Inferior parietal cortex (tissue), 1 donor: Measurements from ENCODE around the gene ITPR1.

Experiments used
- DNase-seq: peaks from one replicate; pipeline ENCODE4 v3.0.0-alpha.2; 2016; ENCODE audit errors: extremely low spot score

ITPR1 gene

DNA sequence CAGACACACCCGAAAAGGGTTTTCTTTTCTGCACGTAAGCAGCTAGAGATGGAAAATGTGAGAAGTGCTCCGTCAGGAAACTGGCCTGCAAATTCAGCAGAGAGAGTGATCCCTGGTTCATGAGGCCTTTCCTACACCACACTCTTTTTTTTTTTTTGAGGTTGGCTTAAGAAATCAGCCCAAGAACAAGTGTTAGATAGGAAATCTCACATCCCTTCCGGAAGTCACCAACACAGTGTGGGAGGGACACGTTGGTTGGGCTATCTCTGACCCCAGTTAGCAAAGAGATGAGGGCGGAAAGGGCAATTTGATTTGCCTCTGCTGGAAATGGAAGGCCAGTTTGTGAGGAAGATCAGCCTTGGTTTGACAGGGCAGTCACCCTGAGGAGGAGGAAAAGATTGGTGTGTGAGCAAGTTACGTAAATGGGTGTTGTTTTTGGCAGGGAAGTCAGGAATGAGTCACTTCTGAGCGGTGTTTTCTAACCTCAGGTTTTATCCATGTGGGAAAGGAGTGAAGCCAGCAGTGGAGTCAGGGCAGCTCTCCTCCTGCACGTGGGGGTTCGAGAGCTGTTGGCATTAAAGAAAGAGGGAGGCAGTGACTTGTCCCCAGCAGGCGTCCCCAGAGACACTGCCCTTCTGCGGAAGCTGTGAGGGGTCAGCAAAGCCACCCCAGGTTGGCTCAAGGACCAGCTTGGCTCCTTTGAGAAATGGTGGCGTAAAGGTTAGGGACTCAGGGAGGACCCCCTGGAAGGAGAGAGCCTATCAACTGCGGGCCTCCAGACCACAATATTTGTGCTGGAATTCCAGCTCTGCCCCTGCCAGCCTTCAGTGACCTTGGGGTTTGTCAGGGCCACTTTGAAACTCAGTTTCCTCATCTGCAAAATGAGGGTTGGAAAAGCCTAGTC is 248.5 kb downstream of the ITPR1 start:
- peak; percentile 65 for DNase-seq

DNA sequence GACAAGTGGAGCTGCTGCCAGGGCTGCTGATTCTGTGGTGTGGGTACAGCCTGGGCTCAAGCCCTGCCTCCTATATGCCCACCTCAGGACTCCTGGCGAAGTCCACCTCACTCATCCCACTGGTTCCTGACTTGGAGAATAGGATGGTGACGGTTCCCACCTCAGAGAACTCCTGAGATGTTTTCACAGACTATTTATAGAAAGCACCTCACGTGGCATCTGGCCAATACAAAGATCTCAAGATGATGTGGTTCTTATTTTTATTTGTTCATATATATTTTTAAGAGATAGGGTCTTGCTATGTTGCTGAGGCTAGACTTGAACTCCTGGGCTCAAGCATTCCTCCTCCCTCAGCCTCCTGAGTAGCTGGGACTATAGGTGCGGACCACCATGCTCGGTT is 249.2 kb downstream of the ITPR1 start:
- DNase-seq, result no peak

DNA sequence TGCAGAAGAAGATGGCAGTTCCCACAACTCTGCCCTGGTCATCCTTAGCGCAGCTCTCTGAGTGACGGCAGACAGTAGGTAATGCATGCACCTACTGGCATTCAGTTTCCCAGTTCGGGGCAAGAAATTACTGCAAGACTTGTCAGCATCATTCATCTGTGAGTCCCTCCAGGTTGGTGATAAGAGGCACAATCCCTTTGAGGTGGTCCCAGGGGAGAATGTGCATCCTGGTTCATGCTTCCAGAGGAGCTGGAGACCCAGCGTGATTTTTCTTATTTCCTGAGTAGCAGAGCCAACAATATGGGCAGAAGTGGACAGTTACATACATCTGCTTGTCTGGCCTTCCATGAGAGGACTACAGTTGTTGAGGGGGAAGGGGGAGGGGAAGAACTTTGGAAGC is 250.2 kb downstream of the ITPR1 start:
- DNase-seq, result no peak

DNA sequence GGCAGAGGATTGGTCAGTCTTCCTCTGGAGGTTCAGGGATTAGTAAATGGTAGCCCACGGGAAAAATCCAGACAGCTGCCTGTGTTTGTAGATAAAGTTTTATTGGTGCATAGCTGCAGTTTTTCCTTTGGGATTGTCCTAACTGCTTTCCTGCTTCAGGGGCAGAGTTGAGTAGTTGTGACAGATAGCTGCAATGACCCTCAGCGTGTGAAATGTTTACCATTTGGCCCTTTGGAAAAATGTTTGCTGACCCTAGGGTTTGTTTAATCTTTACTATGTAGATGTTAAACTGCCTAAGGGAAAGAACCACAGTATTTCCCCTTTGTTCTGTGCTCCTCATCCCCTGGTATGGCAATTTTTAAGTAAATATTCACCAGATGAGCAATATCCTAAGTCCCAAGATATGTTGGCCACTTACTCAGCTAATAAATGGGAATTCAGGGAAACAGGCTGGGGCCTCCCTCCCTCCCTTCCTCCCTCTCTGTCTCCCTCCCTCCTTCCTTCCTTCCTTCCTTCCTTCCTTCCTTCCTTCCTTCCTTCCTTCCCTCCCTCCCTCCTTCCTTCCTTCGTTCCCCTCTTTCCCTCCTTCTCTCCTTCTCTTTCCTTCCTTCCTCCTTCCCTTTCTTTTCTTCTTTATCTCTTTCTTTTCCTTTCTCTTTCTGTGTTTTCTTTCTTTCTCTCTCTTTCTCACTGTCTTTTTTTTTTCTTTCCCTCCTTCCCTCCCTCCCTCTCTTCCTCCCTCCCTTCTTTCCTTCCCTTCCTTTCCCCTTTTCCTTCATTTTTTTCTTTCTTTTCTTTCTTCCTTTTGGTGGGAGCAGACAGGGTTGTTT is 251.5 kb downstream of the ITPR1 start:
- DNase-seq, result no peak

DNA sequence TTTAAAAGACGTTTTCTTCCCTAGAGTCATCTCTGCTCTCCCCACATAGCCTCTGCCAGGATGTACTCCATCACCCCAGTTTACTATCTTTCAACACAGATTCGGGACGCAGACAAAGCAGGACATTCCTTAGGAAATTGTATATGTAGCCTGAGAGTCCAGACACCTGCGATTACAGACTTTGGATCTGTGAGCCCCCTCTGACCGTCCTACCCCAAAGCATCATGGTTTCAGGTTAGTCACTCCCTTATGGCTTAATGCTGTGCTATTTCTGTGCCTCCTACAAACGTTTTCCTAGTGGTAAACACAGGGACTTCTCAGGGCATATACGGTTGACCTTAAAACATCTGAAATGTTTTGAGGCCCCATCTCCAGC is 252.1 kb downstream of the ITPR1 start:
- DNase-seq, result no peak

DNA sequence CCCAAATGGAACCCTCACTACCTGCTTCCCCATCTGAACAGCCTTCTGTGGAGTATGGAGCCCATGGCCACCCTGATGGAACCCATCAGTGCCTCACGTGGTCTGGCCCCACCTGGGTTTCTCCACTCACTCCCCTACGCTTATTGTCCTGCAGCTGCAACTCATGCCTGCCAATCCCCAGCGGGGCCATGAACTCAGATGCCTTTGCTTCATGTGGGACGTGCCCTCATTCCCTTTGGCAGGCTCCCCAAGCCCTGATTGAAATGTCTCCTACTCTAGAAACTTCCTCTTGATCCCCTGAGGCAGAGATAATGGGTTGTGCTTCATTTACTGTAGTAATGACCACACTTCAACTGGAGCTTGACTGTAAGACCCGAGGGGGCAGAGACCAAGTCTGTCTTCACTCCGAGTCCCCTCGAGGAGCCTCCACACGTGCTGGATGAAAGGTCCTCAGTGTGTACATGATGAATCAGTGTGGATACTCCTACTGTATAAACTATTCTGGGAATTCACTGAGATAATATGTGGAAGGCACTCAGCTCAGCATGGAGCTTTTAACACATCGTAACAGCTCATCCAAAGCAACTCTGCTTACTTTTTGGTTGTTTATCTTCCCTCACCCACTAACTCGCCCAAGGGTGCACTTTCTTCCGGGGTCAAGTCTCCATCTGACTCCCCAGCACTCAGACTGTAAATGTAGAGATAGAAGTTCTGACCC is 253.3 kb downstream of the ITPR1 start:
- DNase-seq, result no peak

DNA sequence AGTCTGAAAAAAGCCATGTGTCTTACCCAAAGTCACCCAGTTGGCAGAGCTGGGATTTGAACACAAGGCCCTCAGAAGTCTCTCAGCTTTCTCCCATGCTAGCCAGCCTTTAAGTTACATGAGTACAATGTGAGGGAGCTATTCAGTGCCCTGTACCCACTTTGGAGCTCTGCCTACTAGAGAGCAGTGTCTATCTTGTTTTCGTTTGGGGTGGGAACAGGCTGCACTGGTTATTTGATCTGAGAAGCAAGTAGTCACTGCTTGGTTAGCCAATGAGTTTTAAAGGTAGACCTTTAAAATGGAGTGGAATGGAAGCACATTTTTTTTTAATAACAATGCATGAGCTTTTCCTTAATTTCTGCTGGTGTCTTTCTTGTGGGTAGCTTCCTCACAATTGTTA is 255.0 kb downstream of the ITPR1 start:
- DNase-seq, result no peak

DNA sequence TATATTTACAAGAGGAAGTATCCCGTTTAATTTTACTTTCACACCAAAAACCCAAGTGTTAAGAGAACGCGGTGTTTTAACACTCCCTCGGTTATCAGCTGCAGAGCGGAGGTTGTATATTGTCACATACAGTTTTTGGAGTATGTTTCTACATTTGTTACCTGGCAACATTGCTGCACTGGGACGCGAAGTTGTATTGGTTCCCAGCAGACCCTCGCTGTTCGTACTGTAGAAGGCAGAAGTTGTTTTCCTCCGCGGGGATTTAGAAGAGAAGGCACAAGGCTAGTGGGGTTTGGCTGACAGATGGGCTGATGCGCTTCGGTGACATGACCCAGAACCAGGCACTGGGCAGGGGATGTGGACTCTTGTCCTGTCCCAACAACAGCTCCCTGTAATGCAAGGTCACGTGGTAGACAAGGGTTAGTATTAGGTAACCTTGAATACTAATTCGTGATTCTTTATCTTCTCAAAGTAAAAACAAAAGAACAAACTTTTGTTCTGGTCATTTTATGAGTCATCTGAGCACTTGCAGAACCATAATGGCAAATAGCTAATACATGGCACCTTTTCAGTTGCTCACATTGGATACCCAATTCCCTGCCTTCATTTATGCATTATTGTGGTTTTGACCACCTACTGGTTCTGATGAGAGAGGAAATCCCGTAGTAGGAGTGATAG is 255.7 kb downstream of the ITPR1 start:
- peak; percentile 61 for DNase-seq

DNA sequence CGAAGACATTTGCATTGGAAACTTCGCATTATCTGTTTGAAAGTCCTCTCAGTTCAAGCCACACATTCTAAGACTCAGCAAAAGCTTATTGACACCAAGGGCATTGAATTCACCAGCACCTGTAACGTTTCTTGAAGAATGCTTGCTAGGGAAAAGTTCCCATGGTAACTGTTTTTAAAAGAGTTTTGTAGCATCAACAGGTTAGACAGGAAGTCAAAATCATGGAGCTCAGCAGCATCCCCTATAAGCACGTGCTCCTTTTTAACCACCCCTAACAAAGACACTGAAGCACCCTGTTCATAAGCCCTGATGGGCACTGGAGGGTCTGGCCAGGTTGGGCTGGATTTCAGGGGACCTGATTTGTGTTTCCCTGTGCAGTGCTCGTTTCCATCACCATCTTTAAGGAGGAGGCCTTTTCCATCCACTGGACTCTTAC is 256.4 kb downstream of the ITPR1 start:
- no peak for DNase-seq

DNA sequence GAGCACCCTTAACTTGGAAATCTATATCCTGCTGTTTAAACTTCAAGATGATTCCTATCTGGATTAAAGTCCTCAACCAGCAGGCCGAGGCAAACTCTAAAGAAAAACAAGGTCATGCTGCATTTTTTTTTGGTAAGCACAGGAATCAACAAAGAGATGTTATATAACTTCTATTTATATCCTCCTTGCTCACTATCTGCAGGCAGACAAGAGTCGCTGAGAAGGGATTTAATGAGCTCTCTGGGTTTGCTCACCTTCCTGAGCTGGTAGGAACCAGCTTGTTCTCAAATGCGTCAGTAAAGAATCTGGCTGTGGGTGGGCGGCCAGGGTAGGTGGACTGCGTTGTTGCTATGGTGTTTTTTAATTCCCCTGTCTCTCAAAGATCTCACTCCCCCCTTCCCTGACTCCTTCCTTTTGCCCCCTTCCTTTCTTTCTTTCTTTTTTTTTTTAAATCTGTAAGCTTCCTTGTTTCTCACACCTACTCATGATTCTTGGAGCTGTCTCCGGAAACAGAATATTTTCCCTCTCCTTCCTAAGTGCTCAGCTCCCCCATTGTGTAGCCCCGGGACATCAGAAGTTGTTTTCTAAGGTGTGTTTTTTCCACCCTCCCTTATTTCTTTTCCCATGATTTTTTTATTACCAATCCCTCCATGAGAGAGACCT is 257.3 kb downstream of the ITPR1 start:
- DNase-seq, result peak; percentile 66

DNA sequence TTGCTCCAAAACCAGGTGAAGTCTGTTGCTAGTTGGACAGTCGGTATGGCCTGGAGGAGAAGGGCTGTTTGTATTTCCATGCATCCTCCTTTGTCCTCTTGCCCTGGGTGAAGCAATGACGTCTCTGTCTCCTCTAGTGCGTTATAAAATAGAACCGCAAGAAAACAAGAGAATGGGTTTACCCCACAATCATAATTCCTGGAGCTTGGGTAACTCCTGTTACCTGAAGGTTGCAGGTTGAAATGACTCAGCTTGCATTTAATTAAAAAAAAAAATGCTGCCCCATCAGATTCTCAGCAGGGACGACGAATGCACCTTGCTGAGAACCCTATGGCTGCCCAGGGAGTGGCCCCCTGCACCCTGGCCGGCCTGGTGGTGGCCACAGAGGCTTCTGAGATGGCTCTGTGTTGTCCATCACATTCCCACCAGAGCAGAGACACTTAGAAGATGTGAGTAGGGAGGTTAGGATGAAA is 257.9 kb downstream of the ITPR1 start:
- no peak for DNase-seq

DNA sequence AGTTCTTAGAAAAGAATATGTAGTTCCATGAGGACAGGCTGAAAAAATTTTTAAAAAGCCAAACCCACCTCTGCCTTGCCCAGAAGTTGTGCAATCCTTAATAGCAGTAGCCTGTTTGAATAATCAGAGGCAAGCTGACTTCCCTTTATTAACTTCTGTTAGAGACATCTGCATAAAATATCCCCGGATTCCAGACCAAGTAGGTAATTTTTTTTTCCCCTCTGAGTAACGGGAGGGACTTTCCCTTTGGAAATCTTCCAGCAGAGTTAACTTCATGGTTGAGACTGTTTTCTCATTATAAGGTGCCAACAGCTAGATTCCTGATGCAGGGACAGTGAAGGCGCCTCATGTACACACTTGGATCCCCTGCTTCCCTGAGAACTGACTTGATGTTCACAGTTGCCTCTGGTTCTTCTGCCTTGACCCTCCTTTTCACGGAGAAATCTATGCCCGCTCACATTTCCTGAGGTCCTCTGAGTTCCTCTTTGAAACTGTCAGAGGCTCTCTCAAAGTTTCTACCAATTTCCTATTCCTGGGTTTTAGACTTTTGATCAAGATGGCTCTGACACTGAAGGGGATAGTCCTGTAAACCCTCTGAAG is 258.5 kb downstream of the ITPR1 start:
- no peak for DNase-seq

DNA sequence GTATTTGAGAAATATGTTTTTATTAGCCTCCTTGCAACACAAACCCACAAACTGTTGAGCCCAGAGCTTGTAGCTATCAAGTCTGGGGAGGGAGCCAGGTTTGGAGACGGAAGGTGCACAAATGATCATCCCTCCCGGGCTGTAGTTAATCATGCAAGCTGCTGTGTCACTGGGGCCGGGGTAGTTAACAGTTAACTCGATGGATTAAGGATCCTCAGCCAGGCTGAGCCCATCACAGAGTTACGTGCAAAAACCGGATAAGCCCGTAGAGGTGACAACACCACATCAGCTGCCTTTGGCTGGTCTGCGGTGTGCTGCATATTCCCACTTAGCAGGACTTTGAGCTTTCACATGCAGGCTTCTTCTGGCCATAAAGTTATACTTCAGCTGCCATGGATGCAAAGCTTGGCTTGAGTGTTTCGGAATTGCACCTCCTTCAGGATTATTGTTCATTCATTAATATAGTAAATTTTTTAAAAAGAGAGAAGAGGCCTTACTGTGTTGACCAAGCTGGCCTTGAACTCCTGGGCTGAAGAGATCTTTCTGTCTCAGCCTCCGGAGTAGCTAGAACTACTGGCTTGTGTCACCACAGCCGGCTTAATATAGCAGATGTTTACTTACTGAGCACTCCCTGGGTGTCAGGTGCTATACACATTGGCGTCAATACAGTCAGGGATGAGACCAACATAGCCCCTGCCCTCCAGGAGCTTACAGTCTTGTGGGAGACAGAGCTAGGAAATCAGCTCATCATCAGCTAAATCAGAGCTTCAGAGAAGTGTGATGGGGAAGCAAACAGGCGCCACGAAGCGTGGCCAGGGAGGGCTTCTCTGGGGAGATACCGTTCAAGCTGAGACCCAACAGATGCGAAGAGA is 259.3 kb downstream of the ITPR1 start:
- DNase-seq, result no peak

DNA sequence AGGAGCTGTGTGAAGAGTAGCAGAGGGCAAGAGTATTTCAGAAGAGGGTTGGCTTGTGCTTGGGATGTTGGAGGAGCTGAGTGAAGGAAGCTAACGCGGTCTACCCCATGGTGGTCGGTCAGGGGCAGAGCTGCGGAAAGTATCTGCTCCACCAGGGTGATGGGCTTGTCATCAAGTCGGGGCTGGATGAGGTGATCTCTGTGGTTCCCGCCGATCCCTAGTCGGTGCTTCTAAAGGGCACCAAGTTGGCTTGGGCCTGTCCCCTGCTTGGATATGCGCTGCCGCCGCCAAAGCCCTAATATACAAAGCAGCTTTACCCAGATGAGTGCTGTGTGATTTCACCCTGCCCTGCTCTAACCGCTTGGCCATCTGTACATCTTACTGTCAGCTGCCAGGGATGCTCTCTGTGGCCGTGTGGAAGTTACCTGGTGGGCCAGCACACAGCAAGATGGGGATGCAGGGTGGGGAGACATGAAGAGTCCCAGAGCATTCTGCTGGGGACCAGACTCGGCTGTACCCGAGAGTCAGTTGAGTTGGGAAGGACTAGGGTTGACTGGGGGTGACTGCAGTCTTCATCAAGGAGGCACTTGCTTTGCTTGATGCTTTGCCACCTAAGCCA is 260.0 kb downstream of the ITPR1 start:
- DNase-seq, result no peak

DNA sequence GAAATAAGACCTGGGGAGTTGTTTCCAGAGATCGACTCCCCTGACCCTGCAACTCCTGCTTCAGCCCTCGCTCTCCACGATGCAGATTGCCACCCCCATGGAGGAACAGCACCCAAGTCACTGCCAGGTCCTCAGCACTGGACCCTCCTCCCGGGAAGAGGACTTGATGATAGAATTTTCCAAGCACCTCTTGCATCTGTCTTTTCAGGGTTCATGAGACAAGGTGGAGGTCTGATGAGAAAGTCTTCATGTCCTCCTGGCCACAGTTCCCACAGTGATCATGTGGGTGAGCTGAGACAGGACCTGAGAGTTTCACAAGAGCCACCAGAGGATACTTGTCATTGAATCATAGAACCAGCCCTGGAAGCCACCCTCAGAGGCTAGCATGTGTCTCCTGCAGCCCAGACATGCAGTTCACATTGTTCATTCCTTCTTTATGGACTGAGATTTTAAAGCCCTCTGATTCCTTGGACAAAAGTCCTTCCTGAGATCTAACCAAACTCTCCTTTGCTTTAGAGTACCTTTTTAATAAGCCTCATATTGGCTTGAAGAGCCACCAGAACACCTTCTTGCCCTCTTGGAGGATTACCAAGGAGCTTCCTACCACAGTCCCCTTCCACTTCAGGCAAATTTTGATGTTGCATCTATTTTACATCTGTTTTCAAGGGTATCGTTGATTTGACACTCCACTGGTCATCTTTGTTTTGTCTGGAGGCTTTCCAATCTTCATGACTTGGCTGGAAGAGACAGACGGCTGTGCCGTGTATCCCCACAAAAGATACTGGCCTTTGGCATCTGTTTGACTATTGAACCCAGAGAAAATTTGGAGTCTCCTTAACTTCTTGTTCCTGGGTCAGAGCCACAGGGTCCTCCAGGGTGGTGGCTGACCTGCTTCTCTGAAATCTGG is 261.3 kb downstream of the ITPR1 start:
- no peak for DNase-seq

DNA sequence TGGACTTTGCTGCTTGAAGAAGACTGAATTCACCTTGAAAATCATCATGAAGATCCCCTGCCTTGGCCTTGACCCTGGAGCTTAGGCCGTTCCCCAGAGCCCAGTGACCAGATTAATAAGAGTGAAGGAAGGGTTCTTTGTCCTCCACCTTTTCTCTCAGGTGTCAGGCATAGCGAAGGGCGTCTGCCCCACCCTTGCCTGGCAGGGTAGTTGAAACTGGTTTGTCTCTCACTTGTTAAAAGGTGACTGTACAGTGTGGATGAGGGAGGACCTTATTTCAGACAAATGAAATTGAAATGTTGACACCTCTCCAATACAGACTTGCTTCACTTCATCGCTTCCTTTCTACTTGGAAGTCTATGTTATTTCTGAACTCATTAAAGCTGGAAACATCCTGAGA is 262.4 kb downstream of the ITPR1 start:
- DNase-seq, result no peak

DNA sequence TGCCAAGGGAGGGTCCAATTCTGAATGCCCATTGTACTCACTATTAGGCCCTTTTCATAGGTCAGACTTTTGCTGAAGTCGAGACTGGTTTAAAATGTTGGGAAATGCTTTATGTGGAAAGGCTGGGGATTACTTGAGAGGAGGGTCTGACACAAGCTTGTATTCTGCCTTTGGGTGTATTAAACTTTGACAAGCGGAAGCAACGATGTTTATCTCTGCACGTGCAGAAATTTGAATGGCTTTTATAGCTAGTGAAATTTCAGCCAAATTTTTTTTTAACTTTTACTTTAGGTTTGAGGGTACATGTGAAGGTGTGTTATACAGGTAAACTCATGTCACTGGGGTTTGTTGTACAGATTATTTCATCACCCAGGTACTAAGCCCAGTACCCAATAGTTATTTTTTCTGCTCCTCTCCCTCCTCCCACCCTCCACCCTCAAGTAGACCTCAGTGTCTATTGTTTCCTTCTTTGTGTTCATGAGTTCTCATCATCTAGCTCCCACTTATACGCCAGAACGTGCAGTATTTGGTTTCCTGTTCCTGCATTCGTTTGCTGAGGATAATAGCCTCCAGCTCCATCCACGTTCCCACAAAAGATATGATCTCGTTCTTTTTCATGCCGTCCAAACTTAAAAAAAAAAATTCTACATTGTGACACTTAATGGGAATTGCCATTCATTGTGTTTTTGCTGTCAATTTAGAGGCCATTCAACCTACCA is 263.1 kb downstream of the ITPR1 start:
- no peak for DNase-seq
